HK-2 (cell line): ENCODE data around the gene PITPNM2.
"Not testable (repeated sequence)": the region's sequence is repeated elsewhere in the genome, so short reads cannot be mapped to it uniquely, and the experiment has no call there.

Source experiments
- DNase-seq: peaks from one replicate; pipeline ENCODE4 v3.0.0-alpha.2; 2018; ENCODE audit not compliant: unreplicated experiment

PITPNM2 gene

DNA sequence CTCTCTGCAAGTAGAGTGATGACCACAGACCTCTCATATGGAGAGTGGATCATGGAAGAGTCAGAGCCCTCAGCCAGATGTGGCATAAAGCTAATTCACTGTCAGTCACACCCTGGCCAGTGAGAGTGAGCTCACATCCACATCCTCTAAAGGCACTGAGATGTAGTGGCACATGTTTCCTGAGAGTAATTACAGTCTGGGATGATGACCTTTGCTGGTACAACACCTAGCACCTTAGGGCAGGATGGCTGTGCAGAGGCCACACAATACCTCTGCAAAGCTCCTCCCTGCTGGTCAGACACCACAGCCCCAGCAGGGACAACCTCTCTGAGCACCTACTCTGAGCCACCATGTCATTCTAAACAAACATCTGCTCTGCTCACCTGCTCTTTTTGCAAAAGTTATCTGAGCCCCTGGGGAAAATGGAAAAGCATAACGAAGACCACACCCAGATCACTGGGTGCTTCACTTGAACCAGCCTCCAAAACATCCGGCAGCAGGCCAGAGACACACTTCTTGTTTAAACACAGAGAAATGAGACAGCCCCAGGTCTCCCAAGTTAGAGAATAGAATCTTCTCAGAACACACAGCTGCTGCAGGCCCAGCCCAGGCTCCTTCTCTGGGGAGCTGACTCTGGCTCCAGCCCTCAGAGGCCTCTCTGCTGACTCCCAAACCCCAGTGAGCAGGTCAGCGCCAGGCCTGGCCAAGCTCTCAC lies 30.3 kb downstream of the PITPNM2 start:
- no peak for DNase-seq

DNA sequence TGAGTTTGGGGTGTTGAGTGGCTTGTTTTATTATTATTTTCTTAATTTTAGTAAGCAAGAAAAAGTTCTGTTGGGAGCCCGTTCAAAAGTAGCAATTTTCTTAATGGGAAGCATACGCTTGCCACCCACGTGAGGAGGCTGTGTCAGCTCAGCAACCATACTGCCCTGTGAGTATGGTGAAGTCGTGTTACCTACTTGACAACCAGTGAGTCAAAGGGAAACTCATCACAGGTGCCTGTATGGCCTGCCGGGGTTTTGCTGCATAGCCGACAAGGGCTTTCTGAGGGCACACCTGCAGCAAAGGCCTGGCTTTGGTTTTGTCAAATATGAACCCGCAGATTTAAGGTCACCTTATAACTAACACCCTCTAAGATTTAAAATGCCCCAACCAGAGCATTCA lies 31.1 kb downstream of the PITPNM2 start:
- DNase-seq, result no peak

DNA sequence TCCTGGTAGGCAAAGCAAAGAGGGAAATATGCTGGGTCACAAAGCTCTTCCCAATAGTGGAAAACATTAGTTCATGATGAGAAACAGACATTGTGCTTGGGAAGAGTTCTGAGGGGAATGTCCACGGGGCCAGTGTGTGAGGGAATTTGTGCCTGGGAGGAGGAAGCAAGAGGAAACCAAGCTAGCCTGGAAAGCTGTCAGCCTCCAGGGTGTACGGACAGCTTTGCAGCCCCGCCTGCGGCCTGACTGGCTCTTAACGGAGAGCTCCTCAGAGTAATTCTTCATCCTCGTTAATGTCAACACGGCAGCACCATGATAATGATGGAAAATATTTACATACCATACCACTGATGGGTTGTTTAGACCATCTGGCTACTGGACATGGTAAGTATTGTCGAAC lies 32.4 kb downstream of the PITPNM2 start:
- DNase-seq, result no peak

DNA sequence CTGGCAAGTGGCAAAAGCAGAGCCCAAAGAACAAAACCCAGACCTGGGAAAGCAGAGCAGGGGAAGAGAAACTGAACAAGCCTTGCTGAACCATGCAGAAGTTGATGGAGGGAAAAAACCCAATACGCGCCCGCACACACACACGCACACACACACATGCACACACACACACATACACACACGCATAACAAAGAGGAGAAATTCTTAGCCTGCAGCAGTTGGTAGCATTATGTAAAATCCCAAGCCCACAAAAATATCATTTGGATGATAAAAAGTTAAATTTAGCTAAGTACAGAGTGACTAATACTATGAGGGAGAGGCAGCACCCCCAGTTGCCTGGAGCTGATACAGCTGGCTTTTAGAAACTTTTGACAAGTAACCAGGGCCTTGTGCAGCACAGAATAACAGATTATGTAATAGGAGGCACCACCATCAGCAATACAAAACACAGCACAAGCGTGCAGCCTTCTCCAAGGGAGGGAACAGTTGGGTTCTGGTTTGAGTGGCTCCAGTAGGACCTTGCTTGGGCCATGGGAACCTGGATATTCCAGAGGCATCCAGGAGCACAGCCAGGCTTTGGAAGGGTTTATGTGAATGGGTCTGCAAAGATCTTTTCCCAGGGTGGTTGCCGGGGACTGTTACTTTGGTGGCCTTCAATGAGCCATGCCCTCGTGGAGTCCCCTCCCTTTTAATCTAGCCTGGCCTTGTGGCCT lies 35.3 kb downstream of the PITPNM2 start:
- DNase-seq, result no peak

DNA sequence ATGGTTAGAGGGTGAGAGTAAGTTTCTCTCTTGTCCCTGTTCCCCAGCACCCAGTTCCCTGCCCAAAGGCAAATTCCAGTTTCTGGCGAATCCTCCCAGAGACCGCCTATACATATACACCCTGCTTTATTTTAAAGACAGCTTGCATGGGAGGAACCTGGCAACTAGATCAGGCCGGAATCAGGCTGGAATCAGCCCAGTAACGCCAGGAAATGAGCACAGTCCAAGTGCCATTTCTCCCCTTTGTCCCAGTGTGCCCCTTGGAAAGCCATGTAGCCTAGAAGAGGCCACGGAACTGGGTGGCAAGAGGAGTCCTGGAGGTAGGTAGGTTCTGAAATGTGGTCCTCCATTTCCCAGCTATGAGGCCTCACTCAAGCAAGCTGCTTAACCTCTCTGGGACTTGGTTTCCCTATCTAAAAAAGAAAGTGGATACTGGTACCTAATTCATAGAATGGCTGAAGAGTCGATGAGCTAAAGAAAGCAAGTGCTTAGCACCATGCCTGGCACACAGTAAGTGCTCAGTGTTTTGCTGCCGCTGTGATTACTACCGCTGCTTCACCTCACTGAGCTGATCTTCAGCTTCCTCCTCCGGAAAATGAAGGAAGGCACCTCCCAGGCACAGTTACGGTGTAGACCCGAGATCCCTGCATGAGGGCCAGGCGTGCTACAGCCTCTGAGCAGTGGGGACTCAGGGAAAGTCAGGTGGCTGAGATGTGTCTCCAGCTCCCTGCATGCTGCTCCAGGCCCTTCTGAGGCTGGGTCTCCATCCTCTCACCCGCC lies 36.4 kb downstream of the PITPNM2 start:
- DNase-seq, result no peak

DNA sequence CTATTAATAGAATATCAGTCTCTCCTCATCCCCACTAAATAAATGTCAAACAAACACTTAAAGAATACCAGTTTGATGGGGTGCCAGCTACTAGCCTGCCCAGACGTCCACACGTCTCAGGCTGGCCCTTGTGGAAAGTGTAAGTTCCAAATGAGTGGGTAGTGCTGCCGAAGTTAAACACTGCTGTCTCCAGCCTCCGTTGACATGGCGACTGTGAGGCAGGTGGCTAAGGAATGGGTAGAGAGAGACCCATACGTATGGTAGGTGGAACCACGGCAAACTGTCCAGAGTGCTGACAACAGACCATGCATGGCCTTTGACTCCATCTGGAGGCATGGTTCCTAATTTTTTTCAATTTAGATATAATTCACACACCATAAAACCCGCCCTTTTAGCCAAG lies 37.9 kb downstream of the PITPNM2 start:
- no peak for DNase-seq

DNA sequence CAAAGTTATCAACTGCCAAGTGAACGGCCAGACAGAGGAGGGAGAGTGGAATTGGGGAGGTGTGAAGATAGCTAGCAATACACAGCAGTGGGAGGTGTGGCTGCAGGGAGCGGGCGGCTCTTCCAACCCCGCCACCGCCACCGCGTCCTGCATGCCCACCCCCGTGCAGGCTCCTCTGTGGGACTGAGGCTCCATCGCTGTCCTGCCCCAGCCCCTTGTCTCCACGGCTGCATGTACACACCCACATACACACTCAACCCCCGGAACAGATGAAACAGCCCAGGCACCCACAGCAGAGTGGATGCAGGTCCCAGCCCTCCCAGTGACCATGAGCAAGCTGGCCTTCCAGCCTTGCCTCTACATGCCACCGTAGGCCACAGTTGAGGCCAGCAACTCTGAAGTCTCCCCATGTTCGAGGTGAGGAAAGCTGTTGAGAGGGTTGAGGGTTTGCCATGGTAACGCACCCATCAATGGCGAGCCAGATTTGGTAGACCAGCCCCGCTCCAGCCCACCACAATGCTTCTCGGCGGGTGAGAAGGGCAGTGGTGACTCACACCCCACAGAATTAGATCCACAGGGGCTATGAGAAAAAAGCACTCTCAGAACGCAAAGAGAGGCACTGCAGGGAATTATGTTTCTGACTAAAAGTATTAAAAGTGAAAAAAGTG lies 39.3 kb downstream of the PITPNM2 start:
- DNase-seq, result no peak

DNA sequence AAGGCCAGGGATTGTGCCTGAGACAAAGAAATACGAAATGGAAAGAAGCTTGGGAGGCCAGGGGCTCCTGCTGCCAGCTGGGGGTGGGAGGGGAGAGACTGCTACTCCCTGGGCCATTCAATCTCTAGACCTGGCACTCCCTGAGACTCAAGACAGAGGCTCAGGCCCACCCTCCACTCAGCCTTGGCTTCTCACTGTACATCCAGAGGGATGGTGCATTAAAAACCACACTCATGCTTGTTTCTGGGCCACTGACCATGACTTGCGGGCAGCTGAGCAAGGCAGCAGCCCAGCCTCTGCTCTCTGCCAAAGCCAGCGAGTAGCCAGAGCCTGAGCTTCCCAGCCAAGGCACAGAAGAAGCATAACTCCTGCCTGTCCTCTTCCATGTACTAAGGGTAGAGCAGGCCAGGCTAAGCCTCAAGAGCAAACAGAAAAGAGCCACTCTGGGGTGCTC lies 41.5 kb downstream of the PITPNM2 start:
- no peak for DNase-seq

DNA sequence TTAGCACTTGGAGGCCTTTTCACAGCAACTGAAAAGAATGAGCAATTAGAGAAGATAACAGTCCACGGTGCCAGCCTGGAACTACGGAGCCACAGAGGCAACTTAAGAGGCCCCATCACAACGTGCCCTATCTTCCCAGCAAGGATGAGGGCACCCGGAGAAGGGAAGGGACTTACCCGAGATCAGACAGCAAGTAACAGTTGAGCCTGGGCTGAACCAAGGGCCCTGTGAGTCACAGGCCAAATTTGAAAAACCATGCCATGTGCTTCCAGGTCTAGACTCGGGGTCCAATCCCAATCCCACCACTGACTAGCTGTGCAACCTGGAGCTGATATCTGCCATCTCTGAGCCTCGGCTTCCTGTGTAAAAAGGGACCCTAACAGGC lies 42.2 kb downstream of the PITPNM2 start:
- DNase-seq, result no peak

DNA sequence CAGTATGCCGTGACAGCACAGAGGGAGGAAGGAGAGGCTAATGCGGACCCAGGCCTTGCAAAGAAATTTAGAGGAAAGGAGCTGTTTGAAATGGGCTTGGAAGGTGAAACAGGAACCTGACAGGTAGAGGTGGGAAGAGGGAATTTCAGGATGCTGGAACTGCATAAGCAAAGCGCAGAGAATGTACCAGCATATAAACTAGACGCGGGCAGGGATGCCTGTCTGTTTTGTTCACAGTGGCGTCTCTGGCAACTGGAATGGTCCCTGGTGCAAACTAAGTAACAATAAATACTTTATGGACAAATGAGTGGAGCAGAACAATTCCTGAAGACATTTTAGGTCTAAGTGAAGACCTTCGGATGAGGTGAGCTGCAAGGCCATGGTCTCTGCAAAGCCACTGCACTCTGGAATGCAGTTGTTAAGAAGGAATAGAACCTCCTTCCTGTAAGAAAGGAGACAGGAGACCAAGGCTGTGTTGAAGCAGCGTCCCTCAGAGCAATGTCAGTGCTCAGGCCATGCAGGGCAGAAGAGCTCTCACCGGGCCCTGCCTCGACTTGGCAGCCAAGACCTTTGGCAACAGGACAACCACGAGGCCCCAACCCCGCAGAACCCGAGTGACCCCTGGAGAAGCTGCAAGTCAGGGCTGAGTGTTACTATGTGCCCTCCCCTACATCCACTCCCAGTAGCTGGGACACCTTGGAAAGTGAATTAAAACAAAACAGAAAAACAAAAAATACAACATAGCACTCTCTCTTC lies 42.8 kb downstream of the PITPNM2 start:
- no peak for DNase-seq

DNA sequence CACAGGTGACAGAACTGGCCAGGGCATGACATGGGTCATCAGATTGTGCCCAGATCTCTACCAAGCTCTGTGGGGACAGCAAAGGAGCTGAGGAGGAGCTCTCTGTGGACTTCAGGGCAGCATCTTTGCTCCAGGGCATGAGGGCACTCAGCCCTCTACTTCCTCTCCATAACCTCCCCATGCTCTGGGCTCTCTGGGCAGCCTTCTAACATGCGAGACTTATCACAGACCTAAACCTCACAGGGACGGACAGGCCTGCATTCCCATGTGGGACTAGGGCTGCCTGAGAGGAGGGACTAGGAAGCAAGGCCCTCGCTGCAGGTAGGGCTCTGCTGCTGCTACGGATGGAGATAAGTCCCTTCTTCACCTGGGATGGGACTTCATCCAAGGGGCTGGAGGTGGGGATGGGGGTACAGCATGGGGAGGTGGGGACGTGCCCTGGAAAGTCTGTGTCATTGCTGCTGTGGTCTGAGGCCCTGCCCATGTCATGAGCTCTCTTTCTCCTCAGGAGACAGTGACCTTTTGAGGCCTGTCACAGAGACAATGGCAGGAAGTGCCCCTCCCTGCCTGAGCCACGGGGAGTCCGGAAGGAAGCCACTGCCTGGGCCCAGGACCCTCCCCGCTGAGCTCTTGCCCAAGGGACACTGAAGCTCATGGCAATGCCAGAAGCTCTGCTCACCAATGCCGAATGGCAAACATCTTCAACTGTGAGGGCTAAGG lies 44.1 kb downstream of the PITPNM2 start:
- no peak for DNase-seq

DNA sequence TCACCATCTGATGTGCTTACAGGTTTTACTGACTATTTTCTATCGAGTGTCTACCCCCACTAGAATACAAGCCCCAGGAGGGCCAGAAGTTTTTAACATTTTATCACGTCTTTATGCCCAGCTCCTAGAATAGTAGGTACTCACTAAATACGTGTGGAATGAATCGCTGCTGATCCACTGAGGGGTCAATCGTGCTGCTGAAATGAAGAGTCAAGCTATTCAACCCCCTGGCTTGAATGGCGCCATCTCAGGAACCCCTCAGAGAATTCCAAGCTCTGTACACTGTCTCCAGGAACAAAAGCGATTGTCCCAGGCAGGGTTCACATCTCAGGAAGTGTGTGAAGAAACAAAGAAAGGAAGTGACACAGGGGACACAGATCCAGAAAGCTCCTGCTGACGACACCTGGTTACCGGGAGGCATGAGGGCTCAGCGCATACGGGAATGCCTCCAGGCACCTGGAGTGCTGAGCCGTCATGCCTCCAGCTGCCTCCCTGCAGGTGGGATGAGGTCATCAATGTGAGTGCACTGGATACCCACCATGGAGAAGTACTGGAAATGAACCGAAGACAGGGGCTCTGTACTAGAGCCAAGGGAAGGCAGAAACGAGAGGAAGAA lies 45.6 kb downstream of the PITPNM2 start:
- DNase-seq, result no peak

DNA sequence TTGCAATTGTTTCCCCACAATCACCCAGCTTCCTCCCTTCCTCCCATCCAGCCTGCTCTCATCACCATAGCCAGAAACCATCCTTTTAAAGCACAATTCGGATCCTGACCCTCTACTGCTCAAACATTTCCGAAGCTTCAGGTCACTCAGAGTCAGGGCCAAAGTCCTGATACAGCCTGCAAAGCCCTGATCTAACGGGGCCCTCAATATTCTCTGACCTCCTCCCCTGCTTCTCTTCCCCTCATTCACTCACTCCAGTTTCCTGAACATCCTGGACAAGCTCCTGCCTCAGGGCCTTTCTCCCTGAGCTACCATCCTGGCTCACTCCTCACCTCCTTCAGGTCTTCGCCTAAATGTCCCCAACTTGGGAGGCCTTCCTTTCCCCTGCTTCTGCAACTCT lies 46.1 kb downstream of the PITPNM2 start:
- DNase-seq, result no peak

DNA sequence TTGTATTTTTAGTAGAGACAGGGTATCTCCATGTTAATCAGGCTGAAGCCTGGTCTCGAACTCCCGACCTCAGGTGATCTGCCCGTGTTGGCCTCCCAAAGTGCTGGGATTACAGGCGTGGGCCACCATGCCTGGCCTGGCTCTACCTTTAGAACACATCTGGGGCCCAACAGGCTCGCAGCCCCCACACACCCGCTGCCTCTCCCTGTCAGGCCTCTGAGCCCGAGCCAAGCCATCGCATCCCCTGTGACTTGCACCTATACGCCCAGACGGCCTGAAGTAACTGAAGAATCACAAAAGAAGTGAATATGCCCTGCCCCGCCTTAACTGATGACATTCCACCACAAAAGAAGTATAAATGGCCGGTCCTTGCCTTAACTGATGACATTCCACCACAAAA lies 46.8 kb downstream of the PITPNM2 start:
- not testable (repeated sequence) for DNase-seq

DNA sequence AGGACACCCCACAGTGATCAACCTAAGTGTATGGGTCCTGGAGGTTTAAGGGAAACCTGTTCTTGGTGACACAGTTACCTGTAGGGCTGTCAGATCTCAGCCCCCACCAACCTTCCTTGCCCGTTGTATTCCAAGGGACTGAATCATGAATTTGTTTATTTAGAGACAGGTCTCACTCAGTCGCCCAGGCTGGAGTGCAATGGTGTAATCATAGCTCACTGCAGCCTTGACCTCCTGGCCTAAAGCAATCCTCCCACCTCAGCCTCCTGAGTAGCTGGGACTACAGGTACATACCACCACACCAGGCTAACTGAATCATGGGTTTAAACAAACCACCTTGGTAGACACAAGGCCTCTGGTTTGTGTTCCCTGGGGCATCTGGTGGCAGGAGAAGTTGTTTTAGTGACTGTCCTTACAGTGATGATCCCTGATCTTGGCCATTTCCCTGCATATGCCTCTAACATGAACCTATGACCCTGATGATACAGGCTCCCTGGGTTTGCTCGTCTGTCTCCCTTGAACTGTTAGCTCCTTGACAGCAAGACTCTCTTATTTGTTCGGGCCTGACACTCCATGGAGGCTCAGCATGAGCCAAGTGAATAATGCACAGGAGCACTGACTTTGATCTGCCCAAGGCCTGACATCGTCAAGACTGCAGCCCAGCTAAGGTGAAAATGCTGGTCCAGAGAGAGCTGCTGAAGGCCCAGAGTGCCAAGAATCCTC lies 47.9 kb downstream of the PITPNM2 start:
- no peak for DNase-seq

DNA sequence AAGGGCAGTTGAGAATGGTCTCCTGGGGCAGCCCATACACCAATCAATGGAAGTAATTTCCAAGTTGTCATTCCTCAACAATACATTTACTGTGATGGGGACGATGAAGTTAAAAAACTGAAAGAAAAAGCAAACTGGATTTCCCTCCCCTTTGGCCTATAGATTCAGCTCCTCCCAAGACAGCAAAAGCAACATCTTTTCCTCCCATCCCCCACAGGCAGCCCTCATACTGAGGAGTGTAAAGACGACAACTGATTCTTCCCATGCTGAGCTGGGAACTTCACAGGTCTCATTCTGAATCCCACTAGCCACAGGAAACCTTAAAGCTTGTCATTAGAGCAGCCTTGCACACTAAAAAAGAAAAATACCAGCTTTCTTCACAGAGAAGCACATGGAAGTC lies 48.5 kb downstream of the PITPNM2 start:
- DNase-seq, result no peak

DNA sequence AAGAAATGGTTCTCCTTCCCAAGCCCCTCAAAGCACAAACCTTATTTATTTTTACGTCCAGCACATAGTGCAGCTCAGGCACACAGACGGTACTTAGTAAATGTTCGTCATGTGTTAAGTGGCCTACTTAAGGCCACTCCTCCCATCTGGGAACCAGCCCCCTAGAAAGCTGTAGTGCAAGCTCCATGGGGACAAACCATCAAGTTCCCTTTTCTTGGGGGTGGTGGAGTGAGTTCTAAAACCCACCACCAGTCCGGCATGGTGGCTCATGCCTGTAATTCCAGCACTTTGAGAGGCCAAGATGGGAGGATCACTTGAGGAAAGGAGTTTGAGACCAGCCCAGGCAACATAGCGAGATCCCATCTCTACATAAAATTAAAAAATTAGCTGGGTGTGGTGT lies 49.4 kb downstream of the PITPNM2 start:
- DNase-seq, result no peak
